OCI-LY7 (cell line): Measurements from ENCODE around the gene RNF148.

Experiments used
- CTCF ChIP-seq: fragments of 200-600 bp; sonication (generic); conservative IDR thresholded peaks from 2 replicates; pipeline ENCODE4 v1.5.1; 2014; ENCODE audit warnings: mild to moderate bottlenecking, antibody characterized with exemption, low read length, moderate library complexity, mixed read lengths
- EZH2phosphoT487 ChIP-seq: fragments of 200-600 bp; sonication (generic); IDR thresholded peaks from 2 replicates; pipeline ENCODE4 v1.6.1; 2018; ENCODE audit warnings: low read depth, borderline replicate concordance, mild to moderate bottlenecking, mixed run types, antibody characterized with exemption, low read length, moderate library complexity, mixed read lengths

DNA sequence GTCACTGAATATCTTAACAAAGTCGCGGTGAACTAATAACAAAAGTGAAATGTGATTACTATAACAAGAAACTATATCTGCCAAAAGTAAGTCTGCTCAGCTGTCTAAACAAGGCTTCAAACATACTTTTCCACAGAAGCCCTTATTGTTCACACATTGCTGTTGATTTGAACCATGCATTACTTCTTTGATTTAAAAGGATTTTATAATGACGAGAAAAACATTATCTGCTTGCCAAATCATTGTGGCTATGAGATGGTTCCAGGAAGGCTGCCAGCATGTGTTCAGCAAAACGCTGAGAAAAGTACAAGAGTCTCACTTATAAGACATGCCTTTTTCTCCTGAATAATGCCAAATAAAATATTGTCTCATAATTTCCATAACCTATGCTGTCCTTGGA lies 28.2 kb downstream of the RNF148 start:
- TF ChIP-seq CTCF (no peak), EZH2phosphoT487 (no peak)
